ENCODE data around the gene KLC4. TPM values are rescaled to one million over a fixed set of nuclear protein-coding genes. Genes with fewer than 3 reads are reported as not detected.

KLC4 gene
- total RNA-seq, 6 donors from 2014 or later = 31.2 to 155 (median 37.7) TPM

- peak in 1 of 2 donors; percentile 82 for DNase-seq
- Histone ChIP-seq H3K4me3 (peak overlapping the region in 3 of 4 donors; percentile 66 to 89 (median 76)), H3K27me3 (no peaks in the 10 kb centered on the region), H3K36me3 (peaks cover 4 to 34% (median 24%) of the 10 kb centered on the region in 4 donors), H3K4me1 (peaks cover 26 to 35% (median 28%) of the 10 kb centered on the region in 4 donors), H3K27ac (peak overlapping the region; percentile 83 to 94 (median 90)), H3K9me3 (no peaks in the 10 kb centered on the region)
- no peak for ATAC-seq (ENCODE audit: low FRiP score in 2 of 2)
- TF ChIP-seq POLR2AphosphoS5 (IDR thresholded peaks at IDR 0.05) (no peak), EP300 (IDR thresholded peaks at IDR 0.05) (no peak), CTCF (IDR thresholded peaks at IDR 0.05) (no peak), POLR2A (IDR thresholded peaks at IDR 0.05) (no peak)
- WGBS, 2 donors = 70 to 72% methylated on average over 17 of the region's 17 CpGs
Observed at GRCh38 chr6:43054206-43054943, 5.1 kb upstream of the KLC4 start.

- no peaks in the 10 kb centered on the region for H3K27me3 ChIP-seq
- H3K4me3 ChIP-seq = no peak overlapping the region
- WGBS, 2 donors = 90 to 98% methylated on average over 7 to 8 of the region's 8 CpGs
- DNase-seq (no peak), ATAC-seq (ENCODE audit: low FRiP score in 2 of 2) (no peak)
- H3K9me3 ChIP-seq = no peaks in the 10 kb centered on the region
- peaks cover 4 to 25% (median 18%) of the 10 kb centered on the region in 4 donors for H3K36me3 ChIP-seq
- no peak overlapping the region for H3K27ac ChIP-seq
- peaks cover 35 to 47% (median 38%) of the 10 kb centered on the region in 4 donors for H3K4me1 ChIP-seq
- no peak for TF ChIP-seq POLR2A (IDR thresholded peaks at IDR 0.05)
Observed at GRCh38 chr6:43055966-43056365, 3.5 kb upstream of the KLC4 start.

GRCh38 chr6:43058531-43058930 is 900 bp upstream of the KLC4 start:
- DNase-seq (no peak), ATAC-seq (ENCODE audit: low FRiP score in 2 of 2) (no peak)
- peaks cover 4 to 30% (median 18%) of the 10 kb centered on the region in 4 donors for H3K36me3 ChIP-seq
- H3K27ac ChIP-seq = peak overlapping the region; percentile 80 to 93 (median 92)
- peaks cover 27 to 35% (median 30%) of the 10 kb centered on the region in 4 donors for H3K4me1 ChIP-seq
- peak overlapping the region; percentile 74 to 95 (median 78) for H3K4me3 ChIP-seq
- WGBS, 2 donors = 60 to 79% methylated on average over 1 of the region's 1 CpG
- no peaks in the 10 kb centered on the region for H3K9me3 ChIP-seq
- TF ChIP-seq POLR2A (IDR thresholded peaks at IDR 0.05) (no peak), POLR2AphosphoS5 (IDR thresholded peaks at IDR 0.05) (no peak)
- H3K27me3 ChIP-seq = no peaks in the 10 kb centered on the region

GRCh38 chr6:43060034-43060754 is 763 bp downstream of the KLC4 start:
- ATAC-seq (ENCODE audit: low FRiP score in 2 of 2) (peak; percentile 7 to 61), DNase-seq (peak in 1 of 2 donors; percentile 65)
- 12 to 24% methylated on average over 7 to 14 of the region's 15 CpGs for WGBS, 2 donors
- Histone ChIP-seq H3K4me3 (peak overlapping the region; percentile 43 to 79 (median 76)), H3K36me3 (peaks cover 4 to 38% (median 18%) of the 10 kb centered on the region in 4 donors), H3K27me3 (no peaks in the 10 kb centered on the region), H3K4me1 (peaks cover 20 to 29% (median 25%) of the 10 kb centered on the region in 4 donors), H3K27ac (peak overlapping the region; percentile 80 to 93 (median 92)), H3K9me3 (no peaks in the 10 kb centered on the region)
- TF ChIP-seq POLR2AphosphoS5 (IDR thresholded peaks at IDR 0.05) (peak in 1 of 2 donors; percentile 27), CTCF (IDR thresholded peaks at IDR 0.05) (no peak), POLR2A (IDR thresholded peaks at IDR 0.05) (peak in 1 of 4 donors; percentile 17)

- no peak for DNase-seq
- H3K4me1 ChIP-seq = peaks cover 20 to 29% (median 25%) of the 10 kb centered on the region in 4 donors
- H3K36me3 ChIP-seq = peaks cover 0 to 40% (median 19%) of the 10 kb centered on the region in 4 donors
- ATAC-seq (ENCODE audit: low FRiP score in 2 of 2) = no peak
- H3K27ac ChIP-seq = peak overlapping the region in 3 of 4 donors; percentile 80 to 93 (median 91)
- WGBS, 2 donors = 85 to 89% methylated on average over 12 of the region's 12 CpGs
- H3K4me3 ChIP-seq = peak overlapping the region in 3 of 4 donors; percentile 74 to 79 (median 77)
- H3K9me3 ChIP-seq = no peaks in the 10 kb centered on the region
- H3K27me3 ChIP-seq = no peaks in the 10 kb centered on the region
- no peak for TF ChIP-seq EP300 (IDR thresholded peaks at IDR 0.05)
- TF ChIP-seq POLR2A (IDR thresholded peaks at IDR 0.05) = no peak
- no peak for TF ChIP-seq POLR2AphosphoS5 (IDR thresholded peaks at IDR 0.05)
- no peak for TF ChIP-seq CTCF (IDR thresholded peaks at IDR 0.05)
Observed at GRCh38 chr6:43060755-43061633, 1.6 kb downstream of the KLC4 start.
